Measurements from ENCODE around the gene EDN3.

EDN3 gene

DNA sequence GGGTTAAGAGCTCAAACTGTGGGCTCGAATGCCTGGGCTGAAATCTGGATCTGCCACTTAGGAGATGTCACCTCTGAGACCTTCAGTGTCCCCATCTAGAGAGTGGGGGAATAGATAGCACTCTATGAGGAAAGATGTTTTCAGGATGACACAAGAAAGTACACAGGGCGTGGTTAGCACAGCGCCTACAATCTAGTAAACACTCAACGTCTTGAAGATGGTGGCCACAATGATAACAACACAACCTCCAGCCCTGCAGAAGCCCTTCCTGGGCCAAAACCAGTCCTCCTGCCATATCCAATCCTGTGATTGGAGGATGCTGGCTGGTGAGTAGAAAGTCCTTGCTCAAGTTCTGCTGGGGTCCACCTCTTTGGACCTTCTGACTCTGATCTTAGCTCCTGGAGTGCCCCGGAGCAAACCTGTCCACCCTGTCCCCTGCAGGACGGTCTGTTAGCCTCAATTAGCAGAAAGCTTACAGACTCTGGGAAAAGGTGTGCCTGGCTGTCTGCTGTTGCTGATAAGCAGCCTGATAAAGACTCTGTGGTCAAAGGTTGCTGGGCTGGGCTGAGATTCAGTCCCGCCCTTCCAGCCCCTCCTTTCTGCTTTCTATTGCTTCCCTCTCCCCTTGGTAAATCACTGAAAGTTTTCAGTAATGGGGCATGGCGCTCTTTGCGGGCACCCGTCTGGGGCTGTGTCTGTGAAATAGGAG is 8.2 kb downstream of the EDN3 start:
- DNase-seq, result no peak

DNA sequence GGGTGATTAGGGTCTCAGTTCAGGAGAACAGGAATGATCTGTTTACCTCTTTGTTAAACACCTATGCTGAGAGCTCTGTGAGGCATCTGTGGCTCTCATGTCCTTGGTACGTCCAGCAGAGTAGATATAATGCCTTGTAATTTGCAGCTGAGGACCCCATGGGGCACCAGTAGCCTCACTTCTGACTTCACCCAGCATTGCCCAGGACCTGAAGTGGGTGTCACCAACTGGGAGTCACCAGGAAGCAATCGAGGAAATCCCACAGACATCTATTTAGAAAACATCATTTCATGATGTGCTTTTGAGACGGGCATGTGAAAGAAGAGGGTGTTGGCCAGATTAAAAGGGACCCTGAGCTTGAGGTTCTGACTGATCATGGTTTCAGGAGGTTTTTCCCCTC is 8.8 kb downstream of the EDN3 start:
- DNase-seq, result no peak

DNA sequence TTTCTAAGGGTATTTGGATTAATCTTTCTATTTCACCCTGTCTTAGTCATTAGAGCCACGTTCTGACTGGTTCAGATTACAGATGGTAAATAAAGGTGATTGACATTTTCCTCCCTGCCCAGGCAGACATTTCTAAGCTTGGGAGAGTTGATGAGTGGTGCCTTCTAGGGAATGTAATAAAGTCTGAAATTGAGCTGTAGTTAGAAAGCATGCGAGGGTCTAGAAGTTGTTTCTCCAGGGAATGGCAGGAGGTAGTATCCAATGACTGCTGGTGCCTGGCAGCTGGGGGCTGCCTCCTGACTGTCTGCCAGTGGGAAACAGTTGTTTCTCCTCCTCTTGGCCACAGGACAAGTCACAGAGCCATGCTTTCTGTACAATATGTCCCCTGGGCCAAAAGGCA is 14.6 kb downstream of the EDN3 start:
- no peak for DNase-seq

DNA sequence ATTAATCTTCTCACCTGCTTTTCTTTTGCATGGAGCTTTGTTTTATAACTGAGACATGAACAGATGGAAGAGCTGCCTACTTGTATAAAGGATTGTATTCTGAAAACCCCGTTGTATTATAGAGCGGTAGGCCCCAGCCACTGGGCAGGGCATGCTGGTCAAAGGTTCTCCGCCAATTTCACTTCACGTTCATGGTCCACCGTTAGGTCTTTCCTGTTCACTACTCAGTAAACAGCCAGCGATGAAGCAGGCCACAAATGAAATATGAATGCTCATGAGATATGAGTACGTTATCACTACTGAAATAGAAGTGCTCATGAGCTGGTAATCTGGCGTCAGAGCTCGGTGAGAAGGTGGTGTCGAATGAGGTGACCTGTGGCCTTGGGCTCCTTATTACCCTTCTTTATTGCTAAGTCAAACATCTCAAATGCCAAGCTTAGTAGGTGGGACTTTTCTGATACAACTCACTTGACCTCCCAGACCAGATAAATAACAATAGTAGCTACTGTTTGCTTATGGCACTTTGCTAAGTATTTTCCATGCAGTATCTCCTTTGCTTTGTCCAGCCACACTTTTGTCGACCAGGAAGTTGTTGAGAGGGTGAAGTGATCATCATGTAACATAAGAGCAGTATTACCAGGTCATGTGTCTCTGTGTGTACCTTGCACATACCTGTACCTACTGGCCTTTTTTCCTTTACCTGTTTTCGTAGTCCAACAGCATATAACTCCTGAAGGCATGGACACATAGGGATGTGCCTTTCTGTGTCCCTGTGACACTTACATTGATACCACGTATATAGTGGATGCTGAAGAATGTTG is 16.7 kb downstream of the EDN3 start:
- DNase-seq, result no peak

DNA sequence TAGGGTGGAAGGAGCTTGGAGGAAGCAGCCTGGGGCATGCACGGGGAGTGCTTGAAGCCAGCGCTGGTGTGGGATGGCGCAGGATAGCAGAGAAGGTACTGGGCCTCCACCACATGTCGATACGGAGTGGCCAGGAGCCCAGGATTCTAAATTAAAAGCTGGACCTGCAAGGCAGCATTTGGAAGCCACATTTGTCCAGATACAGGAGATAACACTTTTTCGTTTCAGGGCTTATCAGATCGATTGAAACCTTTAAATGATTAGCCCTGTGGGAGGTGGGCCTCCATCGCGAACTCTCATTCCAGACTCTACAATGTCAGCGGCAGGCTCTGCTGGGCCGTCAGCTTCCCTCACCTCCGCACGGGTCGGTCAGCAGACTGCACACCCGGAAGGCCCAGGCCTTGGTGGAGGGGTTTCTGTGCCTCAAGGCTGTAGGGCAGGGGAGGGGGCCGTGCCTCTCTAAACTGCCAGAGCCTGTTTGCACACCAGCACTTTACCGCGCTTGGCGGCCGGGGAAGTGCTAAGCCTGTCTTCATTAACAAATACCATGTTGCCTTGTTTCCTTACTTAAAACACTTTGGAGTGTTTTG is 17.9 kb downstream of the EDN3 start:
- DNase-seq, result no peak

DNA sequence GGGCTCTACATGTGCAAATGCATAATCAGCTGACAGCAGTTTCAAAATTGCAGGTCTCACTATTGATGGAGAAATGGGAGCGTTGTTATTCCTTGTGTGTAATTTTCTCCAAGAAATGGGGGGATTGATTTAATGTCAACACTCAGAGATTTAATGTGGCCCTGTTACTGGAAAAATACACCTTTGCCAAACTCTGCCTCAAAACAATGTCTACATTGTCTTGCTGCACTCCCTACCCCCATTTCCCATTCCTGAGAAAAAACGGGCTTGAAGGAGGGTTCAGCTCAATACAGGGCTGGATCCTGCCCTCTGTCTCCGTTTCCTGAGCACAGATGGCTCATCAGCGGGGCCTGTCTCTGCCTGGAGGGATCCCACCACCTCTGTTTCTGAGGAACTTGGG is 18.4 kb downstream of the EDN3 start:
- no peak for DNase-seq

DNA sequence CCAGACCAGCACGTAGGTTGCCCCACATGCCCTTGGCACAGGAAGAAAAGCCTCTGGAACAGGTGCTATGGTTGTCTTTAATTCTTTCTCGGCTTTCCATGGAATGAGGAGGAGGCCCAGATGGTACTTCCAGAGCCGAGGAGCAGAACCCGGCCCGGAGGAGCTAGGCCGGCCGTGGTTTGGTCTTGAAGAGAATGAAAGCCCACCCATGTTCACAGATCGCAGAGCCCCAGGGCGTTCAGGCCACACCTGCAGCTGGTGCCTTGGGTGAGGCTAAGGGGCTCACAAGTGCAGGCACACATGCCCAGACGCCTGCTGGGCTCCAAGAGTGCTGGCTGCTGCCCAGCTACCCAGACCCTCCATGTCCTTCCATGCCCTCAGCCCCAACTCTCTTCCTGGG is 20.0 kb downstream of the EDN3 start:
- no peak for DNase-seq

DNA sequence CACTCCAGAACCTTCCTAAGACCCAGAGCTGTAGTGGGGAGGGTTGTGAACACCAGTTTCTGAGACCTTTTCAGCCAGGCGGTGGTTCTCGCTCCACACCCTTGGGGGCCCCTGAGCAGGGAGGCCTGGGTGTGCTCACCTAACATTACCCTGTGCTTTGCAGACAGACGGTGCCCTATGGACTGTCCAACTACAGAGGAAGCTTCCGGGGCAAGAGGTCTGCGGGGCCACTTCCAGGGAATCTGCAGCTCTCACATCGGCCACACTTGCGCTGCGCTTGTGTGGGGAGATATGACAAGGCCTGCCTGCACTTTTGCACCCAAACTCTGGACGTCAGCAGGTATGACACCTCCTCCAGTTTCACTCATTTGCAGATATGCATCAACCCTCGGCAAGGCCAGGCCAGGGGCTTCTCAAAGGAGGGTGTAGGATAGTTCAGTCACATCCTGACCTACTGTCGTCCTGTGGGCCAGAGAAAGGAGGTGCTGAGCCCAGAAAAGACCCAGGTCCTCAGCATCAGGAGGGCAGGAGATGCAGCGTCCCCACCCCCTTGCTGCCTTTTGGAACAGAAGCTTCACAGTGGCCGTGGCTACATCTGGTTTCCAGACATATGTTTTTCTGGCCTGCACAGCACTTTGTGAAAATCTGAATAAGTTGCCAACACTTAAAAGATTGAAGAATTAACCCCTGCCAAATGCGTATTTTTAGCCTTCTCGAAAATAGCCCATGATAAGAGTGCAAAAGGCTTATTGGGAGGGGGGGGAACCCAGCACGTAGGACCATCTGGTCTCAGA is 20.6 kb downstream of the EDN3 start:
- no peak for DNase-seq

DNA sequence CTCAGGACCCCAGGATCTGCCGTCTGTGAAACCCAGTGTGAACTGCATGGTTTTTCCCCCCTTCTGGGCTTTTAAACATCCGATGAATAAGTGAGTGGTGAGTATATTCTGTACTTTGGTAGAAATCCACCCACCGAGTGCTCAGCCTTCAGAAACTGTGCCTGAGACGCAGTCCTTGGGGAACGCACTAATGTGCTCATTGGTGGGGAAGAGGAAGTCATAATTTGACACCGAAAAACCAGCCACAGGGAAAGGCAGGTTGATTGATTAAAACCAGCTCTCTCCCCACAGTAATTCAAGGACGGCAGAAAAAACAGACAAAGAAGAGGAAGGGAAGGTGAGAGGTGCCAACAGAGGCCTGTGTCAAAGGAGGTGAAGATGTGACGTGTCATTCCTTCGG is 21.7 kb downstream of the EDN3 start:
- DNase-seq, result peak; percentile 65

DNA sequence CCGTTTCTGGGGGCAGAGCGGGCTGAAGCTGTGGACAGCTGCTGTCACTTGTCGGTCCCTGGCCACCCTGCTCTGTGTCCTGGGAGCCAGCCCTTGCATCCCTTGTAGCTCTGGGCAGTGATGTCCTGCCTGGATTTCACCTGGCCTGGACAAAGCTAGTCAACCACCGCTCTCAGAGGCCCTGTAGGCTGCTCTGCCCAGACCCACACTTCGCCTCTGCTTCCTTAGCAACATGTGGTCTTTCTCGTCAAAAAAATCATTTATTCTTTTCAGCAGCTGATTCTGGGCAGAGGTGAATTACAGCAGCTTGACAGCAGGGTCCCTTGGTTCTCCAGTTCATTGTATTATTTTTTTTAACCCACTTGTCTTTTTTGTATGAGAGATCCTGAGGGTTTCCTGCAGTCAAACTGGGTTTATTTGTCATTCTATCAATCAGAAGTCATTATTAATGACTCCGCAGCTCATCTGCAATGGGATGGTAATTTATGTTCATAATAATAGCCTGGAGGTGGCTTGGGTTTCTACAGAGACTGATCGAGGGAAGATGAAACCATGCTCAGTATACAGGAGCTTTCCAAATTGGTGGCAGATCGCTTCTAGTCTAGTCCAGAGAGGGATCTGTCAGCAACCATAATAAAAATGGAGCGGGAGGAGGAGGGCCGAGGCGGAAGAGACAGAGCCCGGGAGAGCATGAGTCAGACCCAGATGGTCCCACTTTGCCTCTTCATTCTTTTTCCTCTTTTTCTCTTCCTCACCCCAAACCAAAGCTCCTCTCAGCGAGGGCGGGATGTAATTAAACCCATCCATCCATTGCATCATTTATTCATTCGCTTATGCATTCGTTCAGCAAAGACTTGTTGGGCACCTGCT is 22.4 kb downstream of the EDN3 start:
- peak; percentile 83 for DNase-seq

DNA sequence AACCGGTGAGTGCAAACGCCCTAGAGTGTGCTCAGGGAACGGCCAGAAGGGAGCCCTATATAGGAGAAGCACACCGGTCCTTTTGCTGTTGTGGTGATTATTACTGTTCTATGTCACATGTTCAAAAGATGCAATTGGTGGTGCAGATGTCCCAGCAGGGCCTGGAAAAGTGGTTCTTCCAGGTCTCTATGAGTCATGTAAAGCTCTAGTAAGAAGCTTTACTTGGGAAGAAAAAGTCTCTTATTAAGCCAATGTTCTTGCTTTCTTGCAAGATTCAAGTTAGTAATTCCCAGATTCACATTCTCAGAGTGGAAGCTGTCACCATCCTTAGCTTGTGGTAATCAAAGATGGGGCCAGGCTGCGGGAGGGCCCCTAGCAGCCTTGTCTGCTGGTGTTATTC is 23.3 kb downstream of the EDN3 start:
- DNase-seq, result peak; percentile 69

DNA sequence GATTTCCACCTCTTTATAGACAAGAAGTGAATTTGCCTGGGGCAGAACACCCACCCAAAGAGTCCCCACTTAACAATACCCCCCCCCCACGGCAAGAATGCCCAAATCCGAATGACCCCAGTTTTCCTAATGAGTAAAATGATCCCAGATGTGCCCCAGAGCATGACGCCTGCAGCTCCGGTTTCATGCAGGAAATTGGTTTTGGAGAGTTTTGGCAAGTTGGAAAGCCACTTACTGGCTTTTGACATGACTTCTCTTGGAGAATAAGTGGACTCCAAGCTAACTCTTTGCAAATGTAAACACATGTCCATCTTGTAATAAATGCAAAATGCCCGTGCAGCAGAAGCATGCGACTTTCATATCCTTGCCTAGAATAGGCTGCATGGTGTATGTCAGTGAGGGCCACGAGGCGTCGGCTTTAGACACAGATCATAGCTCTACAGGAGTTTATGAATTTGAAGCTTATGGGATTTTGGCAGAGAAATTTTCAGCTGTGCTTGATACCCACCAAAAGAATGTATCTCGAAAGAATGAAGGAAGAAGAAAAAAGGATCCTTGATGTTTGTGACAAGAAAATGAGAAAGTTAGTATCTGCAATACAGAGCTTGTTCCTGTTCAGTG is 24.2 kb downstream of the EDN3 start:
- peak; percentile 63 for DNase-seq

DNA sequence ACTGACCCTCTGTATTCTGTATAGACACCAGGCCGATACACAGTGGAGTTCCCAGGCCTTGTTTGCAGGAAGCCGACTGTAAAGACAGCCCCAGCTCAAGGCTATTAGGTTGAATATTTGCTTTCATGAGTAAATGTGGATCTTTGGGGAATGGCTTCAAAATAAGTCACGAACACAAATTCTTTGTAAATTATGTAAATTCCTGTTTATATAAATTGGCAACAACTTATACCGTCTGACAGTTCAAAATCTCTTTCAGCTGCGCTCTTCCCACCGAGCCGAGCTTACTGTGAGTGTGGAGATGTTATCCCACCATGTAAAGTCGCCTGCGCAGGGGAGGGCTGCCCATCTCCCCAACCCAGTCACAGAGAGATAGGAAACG is 24.7 kb downstream of the EDN3 start:
- peak; percentile 66 for DNase-seq

DNA sequence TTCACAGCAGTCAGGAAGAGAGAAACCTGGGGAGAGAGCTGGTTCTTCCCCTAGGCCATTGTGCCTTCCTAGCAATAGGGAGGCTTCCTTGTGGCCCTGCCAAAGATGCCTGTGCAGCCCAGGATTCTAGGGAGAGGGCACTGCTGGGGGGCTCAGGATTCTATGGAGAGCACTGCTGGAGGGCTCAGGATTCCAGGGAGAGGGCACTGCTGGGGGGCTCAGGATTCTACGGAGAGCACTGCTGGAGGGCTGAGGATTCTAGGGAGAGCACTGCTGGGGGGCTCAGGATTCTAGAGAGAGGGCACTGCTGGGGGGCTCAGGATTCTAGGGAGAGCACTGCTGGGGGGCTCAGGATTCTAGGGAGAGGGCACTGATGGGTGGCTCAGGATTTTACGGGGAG is 25.8 kb downstream of the EDN3 start:
- DNase-seq, result no peak

DNA sequence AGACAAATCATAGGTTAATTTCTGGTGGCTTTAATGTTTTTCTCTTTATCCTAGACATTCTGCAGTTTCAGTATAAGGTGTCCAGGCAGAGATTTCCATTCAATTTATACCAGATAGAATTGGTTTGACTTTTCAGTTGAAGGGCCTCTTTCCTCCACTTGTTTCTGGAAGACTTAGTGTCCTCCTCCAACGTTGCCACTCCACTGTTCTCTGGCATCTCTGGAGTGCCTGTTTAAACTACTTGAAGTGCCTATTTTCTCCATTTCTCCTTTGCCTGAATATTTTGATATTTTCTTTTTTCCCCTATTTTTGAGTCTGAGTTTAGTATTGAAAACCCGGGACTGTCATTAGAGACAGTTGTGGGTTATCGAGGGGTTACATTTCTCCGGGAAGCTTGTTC is 27.7 kb downstream of the EDN3 start:
- no peak for DNase-seq

DNA sequence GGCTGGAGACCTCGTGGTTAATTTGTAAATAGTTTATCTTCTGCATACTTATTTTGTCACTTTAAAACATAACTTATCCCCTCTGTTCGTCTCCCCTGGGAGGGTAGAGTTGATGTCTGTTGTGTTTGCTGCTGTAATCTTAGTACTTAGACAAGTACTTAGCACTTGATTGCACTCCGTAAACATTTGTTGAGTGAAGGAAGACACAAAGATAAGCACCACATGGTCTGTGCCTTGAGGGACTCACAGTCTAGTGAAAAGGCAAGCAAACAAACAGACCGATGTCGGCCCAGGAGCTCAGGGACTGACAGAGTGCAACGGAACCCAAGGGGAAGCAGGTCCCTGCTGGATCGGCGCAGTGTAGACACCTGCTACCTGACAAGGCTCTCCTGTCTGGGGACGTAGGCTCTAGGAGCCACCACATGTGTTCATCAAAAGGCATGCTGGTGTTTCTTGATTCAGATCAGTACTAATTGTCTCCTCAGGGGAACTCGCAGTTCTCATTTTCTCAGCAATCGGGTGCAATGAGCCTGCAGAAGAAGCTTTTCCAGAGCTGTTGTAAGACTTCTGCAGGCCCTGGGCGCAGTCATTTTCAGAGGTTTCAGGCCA is 31.4 kb downstream of the EDN3 start:
- no peak for DNase-seq

DNA sequence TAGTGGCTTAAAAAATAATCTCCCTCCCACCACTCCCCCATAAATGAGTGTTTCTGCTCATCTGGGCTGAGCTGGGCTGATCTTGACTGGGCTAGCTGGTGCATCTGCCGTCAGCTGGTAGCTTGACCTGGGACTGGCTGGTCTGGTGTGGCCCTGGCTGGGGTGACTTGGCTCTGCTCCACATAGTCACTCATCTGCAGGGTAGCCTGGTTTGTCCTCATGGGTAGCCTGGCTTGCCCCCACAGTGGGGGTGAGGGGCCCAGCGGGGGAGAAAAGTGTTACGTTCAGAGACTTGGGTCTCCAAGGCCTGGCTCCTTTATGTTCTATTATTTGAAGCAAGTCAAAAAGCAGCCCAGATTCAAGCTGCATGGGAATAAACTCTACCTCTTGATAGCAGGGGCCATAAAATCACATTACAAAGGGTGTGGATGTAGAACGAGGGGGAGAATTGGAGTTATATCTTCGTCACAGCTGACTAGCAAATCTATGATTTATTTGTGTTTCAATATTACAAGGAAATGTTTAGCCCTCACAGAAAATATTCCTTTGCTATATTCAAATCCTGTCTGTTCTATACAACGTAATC is 32.9 kb downstream of the EDN3 start:
- DNase-seq, result no peak

DNA sequence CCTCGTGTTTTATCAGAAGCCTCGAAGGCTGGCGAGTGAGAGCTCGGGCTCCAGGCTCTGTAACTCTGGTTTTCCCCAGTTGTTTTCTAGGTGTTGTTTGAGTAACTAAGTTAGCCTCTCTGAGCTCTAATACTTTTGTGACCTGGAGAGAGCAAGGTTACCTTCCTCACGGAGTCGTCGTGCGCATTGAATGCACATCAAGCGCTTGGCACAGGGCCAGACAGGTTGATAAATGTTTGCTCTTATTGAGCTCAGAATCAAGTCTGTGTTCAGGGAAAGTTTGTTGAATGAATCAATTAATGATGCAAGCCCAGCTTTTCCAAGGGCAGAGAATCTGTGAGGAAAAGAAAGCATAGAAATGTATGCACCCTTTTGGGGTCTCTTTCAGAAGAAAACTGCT is 33.5 kb downstream of the EDN3 start:
- no peak for DNase-seq

DNA sequence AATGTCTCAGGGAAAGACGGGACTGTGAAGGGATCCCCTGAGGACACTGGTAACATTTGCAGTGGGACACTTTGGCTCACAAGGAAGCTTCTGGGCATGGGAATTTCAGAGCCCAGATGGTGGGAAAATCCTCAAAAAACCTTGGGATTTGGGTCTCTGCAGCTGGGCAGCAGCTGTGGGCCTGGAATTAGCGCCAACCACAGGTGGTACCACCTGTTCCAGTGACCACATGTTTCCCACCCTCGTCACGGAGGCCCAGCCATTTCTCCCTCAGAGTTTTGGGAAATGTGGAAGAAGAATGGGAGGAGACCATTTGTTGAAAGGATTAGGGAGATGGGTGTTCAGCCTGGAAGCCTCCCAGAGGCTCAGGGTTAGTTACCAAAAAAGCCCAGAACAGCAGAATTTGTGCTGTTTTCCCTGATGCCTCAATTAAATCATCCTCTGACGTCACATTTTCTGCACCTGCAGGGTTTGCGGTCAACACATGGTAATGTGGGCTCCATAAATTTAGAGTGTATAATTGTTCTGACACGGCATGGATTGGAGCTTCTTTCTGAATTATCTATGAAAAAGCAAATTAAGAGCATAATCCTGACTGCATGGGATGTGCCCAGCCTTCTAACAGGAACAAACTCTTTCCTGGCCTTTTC is 34.4 kb downstream of the EDN3 start:
- DNase-seq, result no peak

DNA sequence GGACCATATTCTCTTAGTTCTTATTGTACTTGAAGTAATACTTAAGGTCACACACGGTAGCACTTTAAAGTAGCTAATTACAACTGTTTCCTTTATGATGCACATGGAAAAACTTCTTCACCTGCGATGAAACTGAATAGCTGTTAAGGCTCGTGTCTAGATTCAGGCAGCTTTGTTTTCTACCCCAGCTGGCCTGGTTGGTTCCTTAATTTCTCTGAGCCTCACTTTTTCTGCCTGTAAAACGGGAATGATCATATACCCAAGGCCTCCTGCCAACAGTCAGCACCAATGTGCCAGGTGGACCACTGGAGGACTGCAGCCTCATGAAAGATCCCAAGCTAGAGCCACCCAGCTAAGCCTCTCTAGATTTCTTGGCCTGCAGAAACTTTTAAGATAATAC is 35.0 kb downstream of the EDN3 start:
- no peak for DNase-seq

DNA sequence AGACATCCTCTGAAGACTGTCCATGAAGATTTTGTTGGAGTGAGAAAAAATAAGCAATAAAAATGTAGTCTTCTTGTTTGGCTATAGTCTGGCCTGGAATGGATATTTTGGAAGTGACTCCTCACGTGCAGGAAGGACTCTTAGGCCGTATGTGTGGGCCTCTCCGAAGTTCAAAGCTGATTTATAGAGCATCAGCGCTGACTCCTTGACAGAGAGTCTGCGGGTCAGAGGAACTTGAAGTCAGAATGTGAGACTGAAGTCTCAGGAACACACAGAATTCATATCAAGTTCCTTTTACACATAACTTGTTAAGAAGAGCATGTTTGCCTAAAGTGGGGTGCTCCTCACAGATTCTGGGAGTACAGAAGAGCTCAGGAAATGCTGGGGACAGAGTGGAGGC is 36.1 kb downstream of the EDN3 start:
- DNase-seq, result no peak
